ENCODE results near the gene ARHGAP24. TPM values are rescaled to one million over a fixed set of nuclear protein-coding genes. Genes with fewer than 3 reads are reported as not detected.

Gene ARHGAP24
- total RNA-seq, 1 donor, result 52.5 TPM

DNA sequence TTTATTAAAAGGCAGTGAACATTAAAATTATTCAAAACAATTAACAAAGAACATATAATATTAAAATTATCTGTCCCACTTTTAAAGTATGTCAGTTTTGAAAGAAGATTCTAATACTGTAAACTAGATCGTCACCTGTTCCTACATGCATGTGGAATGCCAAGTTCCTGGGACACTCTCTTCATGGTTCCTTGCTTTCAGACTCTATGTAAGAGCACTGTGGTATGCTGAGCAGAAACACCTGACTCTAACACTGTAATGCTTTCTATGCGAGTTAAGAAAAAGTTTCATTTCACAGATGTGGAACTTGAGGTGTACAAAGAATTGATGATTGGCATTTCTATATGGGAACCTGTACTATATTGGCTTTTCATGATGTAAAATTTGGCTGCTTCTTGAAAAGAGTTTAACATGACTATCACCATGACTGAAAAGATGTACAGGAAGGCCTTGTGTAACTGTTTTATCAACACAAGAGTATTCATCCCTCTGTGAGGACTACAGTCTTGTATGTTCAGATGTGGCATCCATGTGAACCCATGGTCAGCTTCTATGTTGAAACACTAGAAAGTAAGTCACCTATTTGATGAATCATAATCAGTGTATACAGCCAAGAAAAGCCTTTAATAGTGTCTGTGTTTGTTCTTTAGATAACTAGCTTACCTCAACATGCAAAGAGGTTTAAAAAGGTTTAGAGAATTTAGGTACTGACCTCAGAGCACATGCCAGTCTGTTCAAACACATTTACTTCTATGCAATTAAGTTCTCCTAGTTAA is 354.5 kb downstream of the ARHGAP24 start:
- no peak for DNase-seq (ENCODE audit: insufficient read length, low spot score, missing footprints)
- H4K20me1 ChIP-seq (ENCODE audit: insufficient read depth, low read length), result peaks cover 4% of the 10 kb centered on the region
- H3K79me2 ChIP-seq (ENCODE audit: insufficient read depth, low read length), result peaks cover 54% of the 10 kb centered on the region
- TF ChIP-seq, protein P1, sequence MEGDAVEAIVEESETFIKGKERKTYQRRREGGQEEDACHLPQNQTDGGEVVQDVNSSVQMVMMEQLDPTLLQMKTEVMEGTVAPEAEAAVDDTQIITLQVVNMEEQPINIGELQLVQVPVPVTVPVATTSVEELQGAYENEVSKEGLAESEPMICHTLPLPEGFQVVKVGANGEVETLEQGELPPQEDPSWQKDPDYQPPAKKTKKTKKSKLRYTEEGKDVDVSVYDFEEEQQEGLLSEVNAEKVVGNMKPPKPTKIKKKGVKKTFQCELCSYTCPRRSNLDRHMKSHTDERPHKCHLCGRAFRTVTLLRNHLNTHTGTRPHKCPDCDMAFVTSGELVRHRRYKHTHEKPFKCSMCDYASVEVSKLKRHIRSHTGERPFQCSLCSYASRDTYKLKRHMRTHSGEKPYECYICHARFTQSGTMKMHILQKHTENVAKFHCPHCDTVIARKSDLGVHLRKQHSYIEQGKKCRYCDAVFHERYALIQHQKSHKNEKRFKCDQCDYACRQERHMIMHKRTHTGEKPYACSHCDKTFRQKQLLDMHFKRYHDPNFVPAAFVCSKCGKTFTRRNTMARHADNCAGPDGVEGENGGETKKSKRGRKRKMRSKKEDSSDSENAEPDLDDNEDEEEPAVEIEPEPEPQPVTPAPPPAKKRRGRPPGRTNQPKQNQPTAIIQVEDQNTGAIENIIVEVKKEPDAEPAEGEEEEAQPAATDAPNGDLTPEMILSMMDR (IDR thresholded peaks at IDR 0.05; ENCODE audit: extremely low read depth, low read depth, low read length), result no peak
- no peak overlapping the region for H3K4me3 ChIP-seq (ENCODE audit: insufficient read depth, low read length)
- no peaks in the 10 kb centered on the region for H3K36me3 ChIP-seq (ENCODE audit: insufficient read depth, low read length)
- H2AFZ ChIP-seq (ENCODE audit: low read length), result no peak overlapping the region
- H3K27ac ChIP-seq (ENCODE audit: low read depth, low read length), result no peak overlapping the region
- no peak overlapping the region for H3K4me2 ChIP-seq (ENCODE audit: insufficient read depth, low read length)
- peaks cover 31% of the 10 kb centered on the region for H3K4me1 ChIP-seq (ENCODE audit: insufficient read depth, low read length)
- no peaks in the 10 kb centered on the region for H3K27me3 ChIP-seq (ENCODE audit: insufficient read depth, low read length)
- no peaks in the 10 kb centered on the region for H3K9me3 ChIP-seq (ENCODE audit: low read depth, low read length)

DNA sequence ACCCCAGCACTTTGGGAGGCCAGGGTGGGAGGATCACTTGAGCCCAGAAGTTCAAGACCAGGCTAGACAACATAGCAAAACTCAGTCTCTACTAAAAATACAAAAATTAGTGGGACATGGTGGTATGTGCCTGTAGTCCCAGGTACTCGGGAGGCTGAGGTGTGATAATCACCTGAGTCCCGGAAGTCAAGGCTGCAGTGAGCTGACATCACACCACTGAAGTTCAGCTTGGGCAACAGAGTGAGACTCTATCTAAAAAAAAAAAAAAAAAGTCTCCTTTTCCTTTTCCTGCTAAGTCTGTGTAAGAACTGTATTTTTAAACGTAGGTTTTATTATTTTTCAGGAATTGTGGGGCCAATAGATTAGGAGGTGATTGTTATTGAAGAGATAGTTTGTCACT is 356.7 kb downstream of the ARHGAP24 start:
- TF ChIP-seq, protein P1 (IDR thresholded peaks at IDR 0.05; ENCODE audit: extremely low read depth, low read depth, low read length), result no peak
- Histone ChIP-seq H4K20me1 (ENCODE audit: insufficient read depth, low read length) (peaks cover 4% of the 10 kb centered on the region), H3K36me3 (ENCODE audit: insufficient read depth, low read length) (no peaks in the 10 kb centered on the region), H3K27me3 (ENCODE audit: insufficient read depth, low read length) (no peaks in the 10 kb centered on the region), H3K9me3 (ENCODE audit: low read depth, low read length) (no peaks in the 10 kb centered on the region), H3K79me2 (ENCODE audit: insufficient read depth, low read length) (peaks cover 66% of the 10 kb centered on the region), H3K4me3 (ENCODE audit: insufficient read depth, low read length) (no peak overlapping the region), H3K4me1 (ENCODE audit: insufficient read depth, low read length) (peaks cover 25% of the 10 kb centered on the region), H3K27ac (ENCODE audit: low read depth, low read length) (no peak overlapping the region), H3K4me2 (ENCODE audit: insufficient read depth, low read length) (no peak overlapping the region), H2AFZ (ENCODE audit: low read length) (no peak overlapping the region)
- no peak for DNase-seq (ENCODE audit: insufficient read length, low spot score, missing footprints)

DNA sequence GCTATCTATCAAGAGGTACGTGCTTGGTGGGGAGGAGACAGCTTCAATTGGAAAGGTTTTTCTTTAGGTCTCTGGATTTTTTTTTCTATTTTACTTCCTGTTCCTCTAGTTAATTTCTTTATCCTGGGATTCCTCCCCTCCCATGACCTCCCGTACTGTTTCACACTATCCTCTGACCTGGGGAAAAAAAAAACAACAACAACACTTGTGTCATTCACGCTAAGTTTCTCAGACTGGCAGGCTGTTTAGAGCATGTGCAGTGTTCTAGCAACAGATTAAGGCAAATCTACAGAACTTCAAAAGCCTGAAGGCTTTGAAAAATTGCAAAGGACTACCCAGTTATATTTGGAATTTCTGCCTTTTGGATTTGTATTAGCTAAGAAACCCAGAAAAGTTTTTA is 358.4 kb downstream of the ARHGAP24 start:
- TF ChIP-seq, protein P1 (IDR thresholded peaks at IDR 0.05; ENCODE audit: extremely low read depth, low read depth, low read length), result no peak

DNA sequence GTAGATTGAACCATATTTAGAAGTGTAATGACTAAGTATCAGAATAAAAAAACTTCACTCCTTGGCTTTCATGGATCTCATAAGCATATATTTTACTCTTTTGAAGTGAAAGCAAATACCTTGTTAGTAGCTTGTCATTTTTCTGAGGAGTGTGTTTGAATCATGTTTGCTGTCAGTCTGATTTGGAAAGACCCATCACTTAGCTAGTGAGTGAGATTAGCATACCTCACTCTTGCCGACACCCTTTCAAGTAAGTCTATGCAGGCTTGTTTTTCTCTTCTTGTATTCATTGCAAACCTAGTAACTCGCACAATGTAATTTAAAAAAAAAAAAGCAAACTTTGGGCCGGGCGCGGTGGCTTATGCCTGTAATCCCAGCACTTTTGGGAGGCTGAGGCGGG is 360.0 kb downstream of the ARHGAP24 start:
- Histone ChIP-seq H3K27ac (ENCODE audit: low read depth, low read length) (no peak overlapping the region), H3K4me3 (ENCODE audit: insufficient read depth, low read length) (no peak overlapping the region), H4K20me1 (ENCODE audit: insufficient read depth, low read length) (peaks cover 4% of the 10 kb centered on the region), H3K9me3 (ENCODE audit: low read depth, low read length) (no peaks in the 10 kb centered on the region), H3K79me2 (ENCODE audit: insufficient read depth, low read length) (peaks cover 74% of the 10 kb centered on the region), H3K27me3 (ENCODE audit: insufficient read depth, low read length) (no peaks in the 10 kb centered on the region), H3K4me1 (ENCODE audit: insufficient read depth, low read length) (peaks cover 15% of the 10 kb centered on the region), H2AFZ (ENCODE audit: low read length) (no peak overlapping the region), H3K4me2 (ENCODE audit: insufficient read depth, low read length) (no peak overlapping the region), H3K36me3 (ENCODE audit: insufficient read depth, low read length) (no peaks in the 10 kb centered on the region)
- DNase-seq (ENCODE audit: insufficient read length, low spot score, missing footprints), result no peak
- TF ChIP-seq, protein P1 (IDR thresholded peaks at IDR 0.05; ENCODE audit: extremely low read depth, low read depth, low read length), result no peak

More for the DNA sequence above, 358.4 kb downstream of the ARHGAP24 start:
- DNase-seq (ENCODE audit: insufficient read length, low spot score, missing footprints), result no peak
- Histone ChIP-seq H3K4me2 (ENCODE audit: insufficient read depth, low read length) (no peak overlapping the region), H3K4me1 (ENCODE audit: insufficient read depth, low read length) (peaks cover 19% of the 10 kb centered on the region), H3K4me3 (ENCODE audit: insufficient read depth, low read length) (no peak overlapping the region), H3K27me3 (ENCODE audit: insufficient read depth, low read length) (no peaks in the 10 kb centered on the region), H3K27ac (ENCODE audit: low read depth, low read length) (no peak overlapping the region), H2AFZ (ENCODE audit: low read length) (no peak overlapping the region), H3K36me3 (ENCODE audit: insufficient read depth, low read length) (no peaks in the 10 kb centered on the region), H3K79me2 (ENCODE audit: insufficient read depth, low read length) (peaks cover 76% of the 10 kb centered on the region), H4K20me1 (ENCODE audit: insufficient read depth, low read length) (peaks cover 4% of the 10 kb centered on the region), H3K9me3 (ENCODE audit: low read depth, low read length) (no peaks in the 10 kb centered on the region)
